ENCODE measurements around the gene UBE2J2. TPM values are rescaled to one million over a fixed set of nuclear protein-coding genes. Genes with fewer than 3 reads are reported as not detected.
A peak's percentile ranks its signal among the peaks of the same experiment; 100 is the strongest.

The UBE2J2 gene
- total and polyA plus RNA-seq, 2 donors (not counting 3 experiments of a cell fraction or from before 2014, with no cell fraction given) = 60.7 to 80.7 TPM

- no peak overlapping the region for H3K27ac ChIP-seq (ENCODE audit: insufficient read depth, low read depth, low read length)
- no peak overlapping the region for H3K4me2 ChIP-seq (ENCODE audit: insufficient read depth, low read length)
- H3K27me3 ChIP-seq (ENCODE audit: control insufficient read depth in 2 of 2, insufficient read depth in 2 of 2, low read length in 2 of 2) = no peaks in the 10 kb centered on the region
- no peak overlapping the region for H3K9ac ChIP-seq (replicated peaks; ENCODE audit: extremely low read depth, insufficient read depth, low read length)
- TF ChIP-seq POLR2A (IDR thresholded peaks at IDR 0.05; ENCODE audit: low read depth, low read length) = no peak
- no peaks in the 10 kb centered on the region for H4K20me1 ChIP-seq (replicated peaks; ENCODE audit: control insufficient read depth, extremely low read depth, insufficient read depth, low read length)
- no peak overlapping the region for H2AFZ ChIP-seq (ENCODE audit: low read depth, low read length)
- H3K36me3 ChIP-seq (ENCODE audit: control insufficient read depth in 2 of 2, extremely low read depth in 1 of 2, insufficient read depth in 2 of 2, low read length in 2 of 2) = no peaks in the 10 kb centered on the region
- peaks cover 6% of the 10 kb centered on the region for H3K4me1 ChIP-seq (ENCODE audit: control insufficient read depth, extremely low read depth, insufficient read depth, low read length)
- ChIA-PET CTCF (no interaction called here), POLR2A (no interaction called here)
- H3K9me3 ChIP-seq (replicated peaks; ENCODE audit: control insufficient read depth, insufficient read depth, low read length) = no peaks in the 10 kb centered on the region
- BruUV-seq (replicated peaks) = no TSS peak
- intact Hi-C loops (cut with micrococcal nuclease) = loop anchor here (2.0 kb wide), 1 partner anchor 27 kb away; no protein-coding TSS in a partner anchor
- H3K79me2 ChIP-seq (ENCODE audit: control insufficient read depth, insufficient read depth, low read length) = peaks cover 47% of the 10 kb centered on the region
- H3K4me3 ChIP-seq (replicated peaks in 1 of 3; ENCODE audit: insufficient read depth in 1 of 3, low read depth in 1 of 3, low read length in 3 of 3) = no peak overlapping the region
- FAIRE-seq = no peak
- H3K9me1 ChIP-seq (replicated peaks; ENCODE audit: control insufficient read depth, extremely low read depth, insufficient read depth, low read length) = no peaks in the 10 kb centered on the region
- DNase-seq (ENCODE audit: low read depth, low spot score) = no peak
- dilution Hi-C loops (cut with MboI; ENCODE audit: extremely low pct_ligation_motif_present, low sequenced_read_pairs) = no loop called here
Measured at GRCh38 chr1:1233567-1233892, 40.1 kb downstream of the UBE2J2 start.

GRCh38 chr1:1232796-1233566 lies 40.7 kb downstream of the UBE2J2 start:
- no peaks in the 10 kb centered on the region for H3K9me3 ChIP-seq (replicated peaks; ENCODE audit: control insufficient read depth, insufficient read depth, low read length)
- H3K79me2 ChIP-seq (ENCODE audit: control insufficient read depth, insufficient read depth, low read length) = peaks cover 52% of the 10 kb centered on the region
- POLR2A ChIA-PET = no interaction called here
- no peaks in the 10 kb centered on the region for H3K9me1 ChIP-seq (replicated peaks; ENCODE audit: control insufficient read depth, extremely low read depth, insufficient read depth, low read length)
- no peak overlapping the region for H3K9ac ChIP-seq (replicated peaks; ENCODE audit: extremely low read depth, insufficient read depth, low read length)
- dilution Hi-C loops (cut with MboI; ENCODE audit: extremely low pct_ligation_motif_present, low sequenced_read_pairs) (no loop called here), intact Hi-C loops (cut with micrococcal nuclease) (loop anchor here (2.0 kb wide), 1 partner anchor 28 kb away; no protein-coding TSS in a partner anchor)
- H4K20me1 ChIP-seq (replicated peaks; ENCODE audit: control insufficient read depth, extremely low read depth, insufficient read depth, low read length) = no peaks in the 10 kb centered on the region
- no peak overlapping the region for H2AFZ ChIP-seq (ENCODE audit: low read depth, low read length)
- no TSS peak for BruUV-seq (replicated peaks)
- H3K27me3 ChIP-seq (ENCODE audit: control insufficient read depth in 2 of 2, insufficient read depth in 2 of 2, low read length in 2 of 2) = no peaks in the 10 kb centered on the region
- H3K4me3 ChIP-seq (replicated peaks in 1 of 3; ENCODE audit: insufficient read depth in 1 of 3, low read depth in 1 of 3, low read length in 3 of 3) = peak overlapping the region in 1 of 3 experiments; percentile 14
- FAIRE-seq = no peak
- CTCF ChIA-PET = no interaction called here
- H3K4me2 ChIP-seq (ENCODE audit: insufficient read depth, low read length) = no peak overlapping the region
- no peak for DNase-seq (ENCODE audit: low read depth, low spot score)
- H3K36me3 ChIP-seq (ENCODE audit: control insufficient read depth in 2 of 2, extremely low read depth in 1 of 2, insufficient read depth in 2 of 2, low read length in 2 of 2) = peaks cover 1 to 5% of the 10 kb centered on the region in 2 experiments
- TF ChIP-seq GATA2 (IDR thresholded peaks at IDR 0.05; ENCODE audit: insufficient read depth, insufficient read length, low read depth, low read length) = no peak
- TF ChIP-seq POLR2AphosphoS5 (IDR thresholded peaks at IDR 0.05; ENCODE audit: insufficient read depth, low read depth, low read length) = no peak
- TF ChIP-seq MAX (IDR thresholded peaks at IDR 0.05; ENCODE audit: insufficient read depth, insufficient read length) = no peak
- TF ChIP-seq POLR2A (IDR thresholded peaks at IDR 0.05; ENCODE audit: low read depth, low read length) = no peak
- TF ChIP-seq FOS (IDR thresholded peaks at IDR 0.05; ENCODE audit: borderline replicate concordance, insufficient read depth, low read length) = no peak
- TF ChIP-seq JUN (IDR thresholded peaks at IDR 0.05; ENCODE audit: borderline replicate concordance, insufficient read depth, insufficient read length, low read depth) = no peak
- no peak for TF ChIP-seq EZH2 (IDR thresholded peaks at IDR 0.05; ENCODE audit: borderline replicate concordance, low read depth, low read length, severe bottlenecking)
- no peak for TF ChIP-seq CTCF (IDR thresholded peaks at IDR 0.05; ENCODE audit: extremely low read depth in 1 of 2, insufficient read depth in 1 of 2, low read depth in 1 of 2, low read length in 2 of 2)
- H3K4me1 ChIP-seq (ENCODE audit: control insufficient read depth, extremely low read depth, insufficient read depth, low read length) = peaks cover 6% of the 10 kb centered on the region
- no peak overlapping the region for H3K27ac ChIP-seq (ENCODE audit: insufficient read depth, low read depth, low read length)
